ENCODE data around the gene KLK3. TPM values are rescaled to one million over a fixed set of nuclear protein-coding genes. Genes with fewer than 3 reads are reported as not detected.

KLK3 gene
- total RNA-seq, 1 experiment from 2014 or later: not detected

GRCh38 chr19:50843205-50843604, 11.5 kb upstream of the KLK3 start:
- Histone ChIP-seq H3K27ac (ENCODE audit: low read length) (no peak overlapping the region), H3K4me3 (ENCODE audit: low read length) (no peak overlapping the region), H3K4me2 (ENCODE audit: low read depth, low read length, poor library complexity, severe bottlenecking) (no peak overlapping the region), H3K9ac (ENCODE audit: low read length) (no peak overlapping the region), H3K9me3 (ENCODE audit: low read length) (no peaks in the 10 kb centered on the region), H3K27me3 (ENCODE audit: low read length) (no peaks in the 10 kb centered on the region), H3K9me2 (replicated peaks; ENCODE audit: insufficient read depth, low read length) (no peaks in the 10 kb centered on the region), H4K20me1 (ENCODE audit: insufficient read depth, low read depth, low read length) (no peaks in the 10 kb centered on the region), H2AFZ (ENCODE audit: low read length) (no peak overlapping the region), H3K4me1 (ENCODE audit: low read length) (no peaks in the 10 kb centered on the region), H3K79me2 (ENCODE audit: low read length) (no peaks in the 10 kb centered on the region), H3K36me3 (ENCODE audit: insufficient read depth, low read length) (no peaks in the 10 kb centered on the region)
- no peak for DNase-seq

- Histone ChIP-seq H3K27ac (ENCODE audit: low read length) (no peak overlapping the region), H3K4me3 (ENCODE audit: low read length) (no peak overlapping the region), H3K9me3 (ENCODE audit: low read length) (no peaks in the 10 kb centered on the region), H3K27me3 (ENCODE audit: low read length) (no peaks in the 10 kb centered on the region), H3K4me2 (ENCODE audit: low read depth, low read length, poor library complexity, severe bottlenecking) (no peak overlapping the region), H3K4me1 (ENCODE audit: low read length) (no peaks in the 10 kb centered on the region), H3K9me2 (replicated peaks; ENCODE audit: insufficient read depth, low read length) (no peaks in the 10 kb centered on the region), H3K9ac (ENCODE audit: low read length) (no peak overlapping the region), H2AFZ (ENCODE audit: low read length) (no peak overlapping the region), H3K79me2 (ENCODE audit: low read length) (no peaks in the 10 kb centered on the region), H4K20me1 (ENCODE audit: insufficient read depth, low read depth, low read length) (no peaks in the 10 kb centered on the region), H3K36me3 (ENCODE audit: insufficient read depth, low read length) (no peaks in the 10 kb centered on the region)
- no peak for DNase-seq
Measured at GRCh38 chr19:50843701-50844221, 11.0 kb upstream of the KLK3 start.

GRCh38 chr19:50844296-50844935, 10.3 kb upstream of the KLK3 start:
- H3K4me3 ChIP-seq (ENCODE audit: low read length): no peak overlapping the region
- no peak overlapping the region for H3K27ac ChIP-seq (ENCODE audit: low read length)
- H3K79me2 ChIP-seq (ENCODE audit: low read length): no peaks in the 10 kb centered on the region
- no peak overlapping the region for H3K4me2 ChIP-seq (ENCODE audit: low read depth, low read length, poor library complexity, severe bottlenecking)
- no peak overlapping the region for H2AFZ ChIP-seq (ENCODE audit: low read length)
- no peak overlapping the region for H3K9ac ChIP-seq (ENCODE audit: low read length)
- DNase-seq: no peak
- no peaks in the 10 kb centered on the region for H3K9me2 ChIP-seq (replicated peaks; ENCODE audit: insufficient read depth, low read length)
- H3K27me3 ChIP-seq (ENCODE audit: low read length): no peaks in the 10 kb centered on the region
- no peaks in the 10 kb centered on the region for H3K4me1 ChIP-seq (ENCODE audit: low read length)
- no peaks in the 10 kb centered on the region for H3K36me3 ChIP-seq (ENCODE audit: insufficient read depth, low read length)
- no peaks in the 10 kb centered on the region for H3K9me3 ChIP-seq (ENCODE audit: low read length)
- no peaks in the 10 kb centered on the region for H4K20me1 ChIP-seq (ENCODE audit: insufficient read depth, low read depth, low read length)

GRCh38 chr19:50850738-50851137, 4.0 kb upstream of the KLK3 start:
- Histone ChIP-seq H3K79me2 (ENCODE audit: low read length) (no peaks in the 10 kb centered on the region), H3K27ac (ENCODE audit: low read length) (no peak overlapping the region), H3K36me3 (ENCODE audit: insufficient read depth, low read length) (no peaks in the 10 kb centered on the region), H3K27me3 (ENCODE audit: low read length) (no peaks in the 10 kb centered on the region), H3K9me3 (ENCODE audit: low read length) (no peaks in the 10 kb centered on the region), H4K20me1 (ENCODE audit: insufficient read depth, low read depth, low read length) (no peaks in the 10 kb centered on the region), H2AFZ (ENCODE audit: low read length) (no peak overlapping the region), H3K4me3 (ENCODE audit: low read length) (no peak overlapping the region), H3K9ac (ENCODE audit: low read length) (no peak overlapping the region), H3K9me2 (replicated peaks; ENCODE audit: insufficient read depth, low read length) (no peaks in the 10 kb centered on the region), H3K4me1 (ENCODE audit: low read length) (no peaks in the 10 kb centered on the region), H3K4me2 (ENCODE audit: low read depth, low read length, poor library complexity, severe bottlenecking) (no peak overlapping the region)
- no peak for DNase-seq

- H3K36me3 ChIP-seq (ENCODE audit: insufficient read depth, low read length): no peaks in the 10 kb centered on the region
- no peaks in the 10 kb centered on the region for H3K27me3 ChIP-seq (ENCODE audit: low read length)
- no peaks in the 10 kb centered on the region for H3K9me2 ChIP-seq (replicated peaks; ENCODE audit: insufficient read depth, low read length)
- DNase-seq: no peak
- no peaks in the 10 kb centered on the region for H3K4me1 ChIP-seq (ENCODE audit: low read length)
- no peak overlapping the region for H2AFZ ChIP-seq (ENCODE audit: low read length)
- H4K20me1 ChIP-seq (ENCODE audit: insufficient read depth, low read depth, low read length): no peaks in the 10 kb centered on the region
- H3K27ac ChIP-seq (ENCODE audit: low read length): no peak overlapping the region
- H3K4me2 ChIP-seq (ENCODE audit: low read depth, low read length, poor library complexity, severe bottlenecking): no peak overlapping the region
- H3K9me3 ChIP-seq (ENCODE audit: low read length): no peaks in the 10 kb centered on the region
- H3K9ac ChIP-seq (ENCODE audit: low read length): no peak overlapping the region
- no peaks in the 10 kb centered on the region for H3K79me2 ChIP-seq (ENCODE audit: low read length)
- no peak overlapping the region for H3K4me3 ChIP-seq (ENCODE audit: low read length)
Measured at GRCh38 chr19:50851620-50852019, 3.1 kb upstream of the KLK3 start.

- Histone ChIP-seq H3K9me3 (ENCODE audit: low read length) (no peaks in the 10 kb centered on the region), H3K4me1 (ENCODE audit: low read length) (no peaks in the 10 kb centered on the region), H3K79me2 (ENCODE audit: low read length) (no peaks in the 10 kb centered on the region), H3K4me3 (ENCODE audit: low read length) (no peak overlapping the region), H2AFZ (ENCODE audit: low read length) (no peak overlapping the region), H3K27me3 (ENCODE audit: low read length) (no peaks in the 10 kb centered on the region), H3K9me2 (replicated peaks; ENCODE audit: insufficient read depth, low read length) (no peaks in the 10 kb centered on the region), H4K20me1 (ENCODE audit: insufficient read depth, low read depth, low read length) (no peaks in the 10 kb centered on the region), H3K9ac (ENCODE audit: low read length) (no peak overlapping the region), H3K27ac (ENCODE audit: low read length) (no peak overlapping the region), H3K4me2 (ENCODE audit: low read depth, low read length, poor library complexity, severe bottlenecking) (no peak overlapping the region), H3K36me3 (ENCODE audit: insufficient read depth, low read length) (no peaks in the 10 kb centered on the region)
- DNase-seq: no peak
Measured at GRCh38 chr19:50857366-50857765, 2.7 kb downstream of the KLK3 start.

GRCh38 chr19:50858886-50859285, 4.2 kb downstream of the KLK3 start:
- Histone ChIP-seq H3K9ac (ENCODE audit: low read length) (no peak overlapping the region), H3K36me3 (ENCODE audit: insufficient read depth, low read length) (no peaks in the 10 kb centered on the region)

GRCh38 chr19:50859849-50860248, 5.1 kb downstream of the KLK3 start:
- Histone ChIP-seq H2AFZ (ENCODE audit: low read length) (no peak overlapping the region), H3K4me3 (ENCODE audit: low read length) (no peak overlapping the region), H3K36me3 (ENCODE audit: insufficient read depth, low read length) (no peaks in the 10 kb centered on the region), H3K4me2 (ENCODE audit: low read depth, low read length, poor library complexity, severe bottlenecking) (no peak overlapping the region), H3K27me3 (ENCODE audit: low read length) (no peaks in the 10 kb centered on the region), H4K20me1 (ENCODE audit: insufficient read depth, low read depth, low read length) (no peaks in the 10 kb centered on the region), H3K4me1 (ENCODE audit: low read length) (no peaks in the 10 kb centered on the region), H3K9ac (ENCODE audit: low read length) (no peak overlapping the region), H3K9me3 (ENCODE audit: low read length) (no peaks in the 10 kb centered on the region), H3K27ac (ENCODE audit: low read length) (no peak overlapping the region), H3K9me2 (replicated peaks; ENCODE audit: insufficient read depth, low read length) (no peaks in the 10 kb centered on the region), H3K79me2 (ENCODE audit: low read length) (no peaks in the 10 kb centered on the region)
- DNase-seq: no peak

More at GRCh38 chr19:50858886-50859285, 4.2 kb downstream of the KLK3 start:
- H4K20me1 ChIP-seq (ENCODE audit: insufficient read depth, low read depth, low read length): no peaks in the 10 kb centered on the region
- no peak overlapping the region for H2AFZ ChIP-seq (ENCODE audit: low read length)
- H3K27me3 ChIP-seq (ENCODE audit: low read length): no peaks in the 10 kb centered on the region
- H3K79me2 ChIP-seq (ENCODE audit: low read length): no peaks in the 10 kb centered on the region
- no peaks in the 10 kb centered on the region for H3K9me2 ChIP-seq (replicated peaks; ENCODE audit: insufficient read depth, low read length)
- H3K4me2 ChIP-seq (ENCODE audit: low read depth, low read length, poor library complexity, severe bottlenecking): no peak overlapping the region
- no peaks in the 10 kb centered on the region for H3K9me3 ChIP-seq (ENCODE audit: low read length)
- H3K27ac ChIP-seq (ENCODE audit: low read length): no peak overlapping the region
- H3K4me1 ChIP-seq (ENCODE audit: low read length): no peaks in the 10 kb centered on the region
- H3K4me3 ChIP-seq (ENCODE audit: low read length): no peak overlapping the region
- DNase-seq: no peak
